Nephron (organoid): ENCODE data around the gene P2RY13.

Source experiments
- H3K27ac Mint-ChIP-seq, 3 experiments: 2 replicates each; pipeline ENCODE4 v1.8.0; 2020; ENCODE audit warnings: mixed read lengths in 3 of 3, mild to moderate bottlenecking in 2 of 3, moderate library complexity in 1 of 3
- H3K27me3 Mint-ChIP-seq: 2 replicates; pipeline ENCODE4 v1.8.0; 2021; ENCODE audit warnings: low read depth, mild to moderate bottlenecking, moderate library complexity, mixed read lengths
- H3K36me3 Mint-ChIP-seq: 2 replicates; pipeline ENCODE4 v1.8.0; 2020; ENCODE audit warnings: low read depth, mixed read lengths
- H3K4me1 Mint-ChIP-seq: 2 replicates; pipeline ENCODE4 v1.8.0; 2020; ENCODE audit warnings: mixed read lengths
- H3K4me3 Mint-ChIP-seq, 3 experiments: 2 replicates each; pipeline ENCODE4 v1.8.0; 2020; ENCODE audit warnings: mild to moderate bottlenecking in 3 of 3, mixed read lengths in 3 of 3, moderate library complexity in 2 of 3
- H3K9me3 Mint-ChIP-seq: 2 replicates; pipeline ENCODE4 v1.8.0; 2020; ENCODE audit warnings: mixed read lengths
- TF ChIP-seq, protein P1 (sequence below), 3 experiments: fragments of 200-600 bp; sonication (generic); IDR thresholded peaks; one replicate each; pipeline ENCODE4 v1.5.0; 2021; ENCODE audit warnings: antibody characterized with exemption in 3 of 3; ENCODE audit not compliant: unreplicated experiment in 3 of 3

The P2RY13 gene

DNA sequence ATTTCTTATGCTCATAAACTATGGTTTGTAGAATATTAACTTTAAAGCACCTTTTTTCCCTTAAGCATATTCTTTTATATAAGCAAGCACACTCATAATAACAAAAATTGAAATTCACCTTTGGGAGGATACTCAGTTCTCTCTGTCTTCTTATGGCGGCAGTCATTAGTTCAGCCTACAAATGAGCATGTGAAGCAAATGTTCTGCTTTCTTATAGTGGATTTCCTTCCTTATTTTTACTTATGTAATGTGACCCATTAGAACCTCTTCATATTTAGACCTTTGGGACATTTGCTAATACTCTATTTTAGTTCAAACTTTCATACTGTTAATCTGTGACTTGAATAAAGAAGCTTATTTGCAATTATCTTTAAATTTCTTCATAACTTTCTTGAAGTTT lies at the start of gene P2RY13:
Gene P2RY13 (minus strand): TSS at position 187 of the 400 bp plus-strand sequence. CDS start 21 bp downstream, at position 166.
- no peak within 1 kb of the TSS for H3K27ac Mint-ChIP-seq
- H3K4me1 Mint-ChIP-seq, result no peaks in the 10 kb centered on the region
- H3K36me3 Mint-ChIP-seq, result no peaks in the 10 kb centered on the region
- no peaks in the 10 kb centered on the region for H3K9me3 Mint-ChIP-seq
- H3K4me3 Mint-ChIP-seq, result no peak within 1 kb of the TSS
- H3K27me3 Mint-ChIP-seq, result no peaks in the 10 kb centered on the region
- TF ChIP-seq, protein P1, sequence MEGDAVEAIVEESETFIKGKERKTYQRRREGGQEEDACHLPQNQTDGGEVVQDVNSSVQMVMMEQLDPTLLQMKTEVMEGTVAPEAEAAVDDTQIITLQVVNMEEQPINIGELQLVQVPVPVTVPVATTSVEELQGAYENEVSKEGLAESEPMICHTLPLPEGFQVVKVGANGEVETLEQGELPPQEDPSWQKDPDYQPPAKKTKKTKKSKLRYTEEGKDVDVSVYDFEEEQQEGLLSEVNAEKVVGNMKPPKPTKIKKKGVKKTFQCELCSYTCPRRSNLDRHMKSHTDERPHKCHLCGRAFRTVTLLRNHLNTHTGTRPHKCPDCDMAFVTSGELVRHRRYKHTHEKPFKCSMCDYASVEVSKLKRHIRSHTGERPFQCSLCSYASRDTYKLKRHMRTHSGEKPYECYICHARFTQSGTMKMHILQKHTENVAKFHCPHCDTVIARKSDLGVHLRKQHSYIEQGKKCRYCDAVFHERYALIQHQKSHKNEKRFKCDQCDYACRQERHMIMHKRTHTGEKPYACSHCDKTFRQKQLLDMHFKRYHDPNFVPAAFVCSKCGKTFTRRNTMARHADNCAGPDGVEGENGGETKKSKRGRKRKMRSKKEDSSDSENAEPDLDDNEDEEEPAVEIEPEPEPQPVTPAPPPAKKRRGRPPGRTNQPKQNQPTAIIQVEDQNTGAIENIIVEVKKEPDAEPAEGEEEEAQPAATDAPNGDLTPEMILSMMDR (IDR thresholded peaks at IDR 0.05; ENCODE audit: unreplicated experiment in 3 of 3), result no peak

DNA sequence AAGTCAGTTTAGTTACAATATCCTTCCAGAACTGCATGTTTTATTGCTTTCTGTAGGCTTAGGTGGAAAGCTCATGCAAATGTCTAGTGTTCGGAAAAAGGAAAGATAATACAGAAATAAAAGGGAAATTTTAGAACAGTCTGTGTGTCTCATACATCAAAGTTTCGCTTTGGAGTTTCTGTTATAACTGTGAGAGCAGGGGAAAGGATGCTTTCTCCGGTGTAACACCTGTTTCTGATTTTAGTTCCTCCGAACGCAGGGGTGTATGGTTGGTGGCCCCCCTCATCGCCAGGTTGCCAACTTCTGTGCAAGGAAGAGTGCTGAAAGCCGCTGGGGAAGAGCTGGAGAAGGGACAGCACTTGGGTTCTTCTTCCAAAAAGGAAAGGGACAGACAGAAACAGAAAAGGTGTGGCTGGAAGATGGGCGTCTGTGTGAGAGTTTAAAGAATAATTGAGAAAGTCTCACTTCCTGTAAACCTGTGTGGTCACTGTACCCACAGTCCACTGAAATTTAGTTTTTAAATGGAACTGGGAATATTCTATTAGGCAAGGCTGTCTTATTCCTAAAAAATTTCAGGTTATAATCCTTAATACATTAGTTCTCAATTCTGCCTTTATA lies 48.5 kb upstream of the P2RY13 start:
- Mint-ChIP-seq H3K4me1 (no peaks in the 10 kb centered on the region), H3K36me3 (peaks cover 10% of the 10 kb centered on the region), H3K27me3 (no peaks in the 10 kb centered on the region), H3K4me3 (no peak overlapping the region), H3K9me3 (no peaks in the 10 kb centered on the region), H3K27ac (no peak overlapping the region)
- TF ChIP-seq, protein P1 (IDR thresholded peaks at IDR 0.05; ENCODE audit: unreplicated experiment in 3 of 3), result no peak

GRCh38 chr3:151372063-151372820 lies 42.9 kb upstream of the P2RY13 start:
- Mint-ChIP-seq H3K27me3 (no peaks in the 10 kb centered on the region), H3K27ac (no peak overlapping the region), H3K4me1 (no peaks in the 10 kb centered on the region), H3K4me3 (no peak overlapping the region), H3K9me3 (no peaks in the 10 kb centered on the region), H3K36me3 (no peaks in the 10 kb centered on the region)
- TF ChIP-seq, protein P1 (IDR thresholded peaks at IDR 0.05; ENCODE audit: unreplicated experiment in 3 of 3), result no peak

DNA sequence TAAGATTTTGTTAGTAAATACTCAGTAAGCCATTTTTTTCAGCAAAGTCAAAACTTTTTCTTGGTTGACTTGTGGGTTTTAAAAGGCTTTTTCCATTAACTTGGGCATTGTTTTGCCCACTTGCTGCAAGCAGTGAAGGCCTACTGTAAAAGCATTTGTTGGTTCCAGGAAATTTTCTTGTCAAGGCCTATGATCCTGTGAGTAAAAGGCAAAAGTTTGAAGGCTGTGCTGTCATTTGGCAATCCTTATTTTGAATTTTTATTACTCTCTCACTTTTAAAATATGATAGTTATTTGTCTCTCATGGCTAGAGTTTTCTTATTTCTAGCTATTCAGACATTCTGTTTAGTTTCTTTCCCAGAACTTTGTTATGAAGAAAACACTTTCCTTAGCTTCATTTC lies 42.2 kb upstream of the P2RY13 start:
- no peak overlapping the region for H3K4me3 Mint-ChIP-seq
- TF ChIP-seq, protein P1 (IDR thresholded peaks at IDR 0.05; ENCODE audit: unreplicated experiment in 3 of 3), result no peak
- no peaks in the 10 kb centered on the region for H3K9me3 Mint-ChIP-seq
- no peaks in the 10 kb centered on the region for H3K36me3 Mint-ChIP-seq
- H3K27ac Mint-ChIP-seq, result no peak overlapping the region
- no peaks in the 10 kb centered on the region for H3K4me1 Mint-ChIP-seq
- no peaks in the 10 kb centered on the region for H3K27me3 Mint-ChIP-seq

- H3K36me3 Mint-ChIP-seq, result peaks cover under 1% of the 10 kb centered on the region
- no peaks in the 10 kb centered on the region for H3K9me3 Mint-ChIP-seq
- H3K4me3 Mint-ChIP-seq, result no peak overlapping the region
- H3K27me3 Mint-ChIP-seq, result no peaks in the 10 kb centered on the region
- H3K27ac Mint-ChIP-seq, result peak overlapping the region; percentile 6 to 55 (median 52)
- TF ChIP-seq, protein P1 (IDR thresholded peaks at IDR 0.05; ENCODE audit: unreplicated experiment in 3 of 3), result no peak
- H3K4me1 Mint-ChIP-seq, result no peaks in the 10 kb centered on the region
Observed at GRCh38 chr3:151367448-151367847, 38.1 kb upstream of the P2RY13 start.
